Measurements from ENCODE around the gene CST9.
"Not testable (repeated sequence)": the region's sequence is repeated elsewhere in the genome, so short reads cannot be mapped to it uniquely, and the experiment has no call there.

CST9 gene

GRCh38 chr20:23585808-23586734 is 19.6 kb downstream of the CST9 start:
- DNase-seq = no peak

DNA sequence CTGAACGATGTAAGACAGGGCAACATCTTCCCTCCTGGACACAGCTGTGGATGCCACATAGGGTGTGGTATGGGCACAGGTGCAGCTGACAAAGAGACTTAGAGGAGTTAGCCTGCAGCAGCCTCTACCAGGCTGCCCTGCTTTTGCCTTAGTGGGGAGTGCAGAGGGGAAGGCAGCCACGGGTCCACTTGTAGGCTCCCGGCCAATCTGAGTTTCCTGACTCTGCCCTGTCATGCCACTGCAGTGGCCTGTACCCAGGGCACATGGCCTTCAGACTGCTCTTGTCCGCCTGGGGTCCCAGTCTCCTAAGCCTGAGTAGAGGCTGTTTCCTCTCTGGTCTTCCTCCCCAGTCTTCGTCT is 20.3 kb downstream of the CST9 start:
- DNase-seq = no peak

- DNase-seq = peak; percentile 19
Observed at GRCh38 chr20:23584434-23585199, 21.1 kb downstream of the CST9 start.

DNA sequence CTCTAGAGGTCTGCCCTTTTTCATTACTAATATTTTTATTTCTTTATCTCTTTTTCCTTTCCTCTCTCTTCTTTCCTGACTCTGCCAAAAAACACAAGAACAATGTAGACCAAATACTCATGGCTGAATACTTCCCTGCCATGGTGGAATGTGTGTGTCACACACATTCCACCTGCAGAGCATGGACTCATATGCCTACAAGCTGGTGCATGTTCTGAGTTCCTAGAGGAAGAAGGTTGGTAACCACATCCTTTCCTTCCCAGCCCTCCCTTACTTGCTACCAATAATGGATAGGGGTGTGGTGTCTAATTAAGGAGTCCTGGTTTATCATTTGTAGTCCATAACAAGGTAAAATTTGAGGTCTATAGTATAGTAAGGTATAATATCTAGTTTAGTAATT is 22.2 kb downstream of the CST9 start:
- no peak for DNase-seq

DNA sequence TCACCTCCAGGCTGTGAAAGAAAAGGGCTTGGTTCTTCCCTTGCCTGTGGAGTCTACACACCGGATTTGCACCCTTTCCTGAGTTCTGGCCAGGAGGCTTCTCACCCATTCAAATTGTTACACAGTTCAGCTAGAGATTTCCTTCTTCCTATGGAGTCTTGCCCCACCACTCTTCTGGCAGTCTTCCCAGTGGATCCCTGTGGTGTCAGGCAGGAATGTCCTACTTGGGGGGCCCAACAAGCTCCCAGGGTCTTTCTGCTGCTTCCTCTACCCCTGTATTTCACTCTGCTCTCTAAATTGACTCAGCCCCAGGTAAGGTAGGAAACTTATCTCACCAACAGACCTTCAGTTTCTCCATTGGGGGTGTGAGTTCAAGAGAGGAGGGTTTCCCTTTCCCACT is 23.4 kb downstream of the CST9 start:
- no peak for DNase-seq

GRCh38 chr20:23581833-23582232 is 23.9 kb downstream of the CST9 start:
- DNase-seq = not testable (repeated sequence)

GRCh38 chr20:23574977-23575376 is 30.7 kb downstream of the CST9 start:
- DNase-seq = no peak

- DNase-seq = no peak
Observed at GRCh38 chr20:23570178-23570760, 35.4 kb downstream of the CST9 start.

DNA sequence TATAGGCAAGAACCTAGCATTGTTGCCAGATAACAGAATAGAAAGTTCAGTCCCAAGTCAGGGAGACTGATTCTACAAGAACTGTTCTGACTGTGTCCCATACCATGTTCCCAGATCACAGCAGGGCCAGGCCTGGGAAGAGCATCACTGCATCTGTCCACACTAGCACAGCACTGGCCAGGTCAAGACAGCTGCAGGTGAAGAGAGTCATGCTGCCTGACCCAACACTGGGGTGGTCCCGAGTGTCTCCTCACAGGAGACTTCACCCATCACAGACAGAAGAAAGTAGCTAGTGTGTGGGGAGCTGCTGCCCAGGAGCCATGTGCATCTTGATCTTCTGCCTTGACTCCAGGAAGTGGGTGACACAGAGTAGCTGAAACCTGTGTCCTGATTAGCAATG is 36.1 kb downstream of the CST9 start:
- DNase-seq = no peak

DNA sequence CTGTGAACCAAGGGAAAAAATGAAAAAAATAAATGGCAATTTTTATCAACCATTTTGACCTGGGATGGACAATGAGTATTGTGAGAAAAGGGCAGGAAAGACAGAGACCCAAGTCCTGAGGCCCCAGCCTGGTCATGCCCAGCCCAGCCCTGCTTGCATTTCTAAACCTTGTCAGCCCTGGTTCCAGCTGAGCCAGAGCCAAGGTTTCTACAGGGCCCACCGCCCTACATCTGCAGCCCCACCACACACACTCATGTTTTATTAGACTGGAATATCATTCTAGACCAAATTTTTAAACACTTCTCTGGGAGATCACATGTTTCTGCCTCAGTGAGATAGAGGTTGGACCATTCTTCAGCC is 36.8 kb downstream of the CST9 start:
- no peak for DNase-seq

GRCh38 chr20:23568320-23568970 is 37.3 kb downstream of the CST9 start, which contains the start of gene CST9L:
CST9L (minus strand) TSS chr20:23568484; CDS start chr20:23568450, 34 bp downstream.
- peak; percentile 35 for DNase-seq

DNA sequence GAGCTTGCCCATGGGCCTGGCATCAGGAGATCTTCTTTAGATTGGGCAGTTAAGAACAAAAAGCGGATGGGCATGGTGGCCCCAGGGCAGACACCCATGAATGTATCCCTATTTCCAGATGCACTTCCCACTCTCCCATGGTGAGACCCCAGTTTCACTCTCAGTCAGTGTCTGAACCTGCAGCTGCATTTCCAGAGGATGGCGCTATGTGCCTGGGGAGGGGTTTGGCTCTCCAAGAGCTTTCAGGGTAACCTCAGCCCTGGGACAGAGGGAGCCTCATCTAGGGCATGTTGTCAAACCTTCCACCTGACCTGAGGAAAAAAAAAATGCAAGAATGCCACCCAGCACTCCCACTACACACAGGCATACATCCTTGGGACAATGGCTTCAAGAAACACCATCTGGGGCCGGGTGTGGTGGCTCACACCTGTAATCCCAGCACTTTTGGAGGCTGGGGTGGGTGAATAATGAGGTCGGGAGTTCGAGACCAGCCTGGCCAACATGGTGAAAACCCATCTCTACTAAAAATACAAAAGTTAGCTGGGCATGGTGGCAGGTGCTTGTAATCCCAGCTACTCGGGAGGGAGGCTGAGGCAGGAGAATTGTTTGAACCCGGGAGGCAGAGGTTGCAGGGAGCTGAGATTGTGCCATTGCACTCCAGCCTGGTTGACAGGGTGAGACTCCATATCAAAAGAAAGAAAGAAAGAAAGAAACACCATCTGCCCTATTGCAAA is 39.4 kb downstream of the CST9 start:
- DNase-seq = no peak

- DNase-seq = no peak
Observed at GRCh38 chr20:23565503-23566045, 40.1 kb downstream of the CST9 start.

GRCh38 chr20:23564927-23565326 is 40.8 kb downstream of the CST9 start:
- no peak for DNase-seq

GRCh38 chr20:23562721-23563342 is 42.9 kb downstream of the CST9 start:
- DNase-seq = no peak

DNA sequence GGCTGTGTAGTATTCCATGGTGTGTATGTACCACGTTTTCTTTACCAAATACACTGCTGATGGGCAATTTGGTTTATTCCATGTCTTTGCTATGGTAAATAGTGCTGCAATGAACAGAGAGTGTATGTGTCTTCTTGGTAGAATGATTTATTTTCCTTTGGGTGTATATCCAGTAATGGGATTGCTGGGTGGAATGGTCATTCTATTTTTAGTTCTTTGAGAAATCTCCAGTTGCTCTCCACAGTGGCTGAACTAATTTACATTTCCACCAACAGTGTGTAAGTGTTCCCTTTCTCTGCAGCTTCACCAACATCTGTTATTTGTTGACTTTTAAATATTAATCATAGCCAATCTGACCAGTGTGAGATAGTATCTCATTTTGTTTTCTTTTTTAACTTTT is 51.3 kb downstream of the CST9 start:
- DNase-seq = no peak

Data from hematopoietic multipotent progenitor cell treated with erythropoietin and hydrocortisone succinate and interleukin-3 and kit ligand, for 4 days (in vitro differentiated cells).